ENCODE measurements around the gene NUAK1.

DNA sequence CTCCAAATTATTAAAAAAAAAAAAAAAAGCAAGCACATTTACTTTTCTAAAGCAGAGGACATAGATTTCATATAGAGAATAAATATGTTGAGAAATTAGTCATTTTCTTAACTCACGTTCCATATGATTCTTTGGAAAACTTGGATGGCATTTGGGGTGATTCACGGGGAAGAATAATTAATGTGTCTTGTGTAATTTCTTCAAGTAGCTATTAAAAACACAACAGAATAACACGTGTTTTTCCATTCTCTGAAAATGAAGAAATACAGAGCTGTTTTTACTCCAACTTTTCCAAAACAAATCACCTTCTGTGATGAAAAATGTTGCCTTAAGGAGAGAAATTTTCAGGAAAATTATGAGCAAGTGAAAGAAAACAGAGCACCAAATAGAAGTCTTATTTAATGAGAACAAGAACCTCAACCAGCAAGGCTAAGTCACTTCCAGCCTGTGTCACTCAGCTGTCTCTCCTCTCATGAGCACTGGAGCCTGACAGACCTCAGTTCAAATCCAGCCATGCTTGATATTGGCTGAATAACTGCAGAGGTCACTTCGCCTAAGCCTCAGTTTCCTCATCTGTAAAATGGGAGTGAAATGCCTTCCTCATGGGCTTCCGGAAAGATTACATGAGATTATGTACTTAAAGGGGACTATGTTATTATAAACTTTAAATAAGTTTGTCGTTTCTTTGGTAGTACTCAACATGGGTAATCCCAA is 42.8 kb upstream of the NUAK1 start:
- TF ChIP-seq EZH2phosphoT487 (IDR thresholded peaks at IDR 0.05; ENCODE audit: insufficient read depth, low read depth) (no peak), EZH2 (IDR thresholded peaks at IDR 0.05; ENCODE audit: insufficient read depth, poor library complexity, severe bottlenecking) (no peak)

Measured in GM23248 (cell line).